Liver (tissue), 9 donors: ENCODE results near the gene CFAP299. TPM values are rescaled to one million over a fixed set of nuclear protein-coding genes. Genes with fewer than 3 reads are reported as not detected.

Experiments
- DNase-seq: peaks from one replicate; pipeline ENCODE4 v3.0.0-alpha.2; 2017; ENCODE audit warnings: low spot score
- H3K27ac ChIP-seq, 2 donors: one replicate each; pipeline ENCODE4 v1.7.0; 2013; ENCODE audit warnings: inconsistent platforms in 2 of 2, low read length in 2 of 2, control low read depth in 1 of 2, low read depth in 1 of 2, mild to moderate bottlenecking in 1 of 2
- H3K27me3 ChIP-seq, 4 donors: one replicate each; pipeline versions ENCODE4 v1.6.1 to v1.7.0; 2013; ENCODE audit warnings: low read length in 3 of 4, inconsistent platforms in 1 of 4, mild to moderate bottlenecking in 1 of 4, moderate library complexity in 1 of 4; ENCODE audit not compliant: control insufficient read depth in 4 of 4, insufficient read depth in 4 of 4
- H3K36me3 ChIP-seq, 4 donors: one replicate each; pipeline versions ENCODE4 v1.6.1 to v1.7.0; 2013; ENCODE audit warnings: low read length in 3 of 4, mild to moderate bottlenecking in 3 of 4, low read depth in 1 of 4, moderate library complexity in 1 of 4; ENCODE audit not compliant: control insufficient read depth in 4 of 4, insufficient read depth in 3 of 4
- H3K4me1 ChIP-seq, 4 donors: one replicate each; pipeline versions ENCODE4 v1.6.1 to v1.7.0; 2013; ENCODE audit warnings: low read length in 3 of 4, mild to moderate bottlenecking in 3 of 4, moderate library complexity in 1 of 4; ENCODE audit not compliant: control insufficient read depth in 4 of 4, insufficient read depth in 4 of 4
- H3K4me3 ChIP-seq, 3 donors: one replicate each; pipeline versions ENCODE4 v1.6.1 to v1.7.0; 2013; ENCODE audit warnings: low read length in 3 of 3, control low read depth in 1 of 3, low read depth in 1 of 3, mild to moderate bottlenecking in 1 of 3
- H3K9ac ChIP-seq, 2 donors: one replicate each; pipeline ENCODE4 v1.7.0; 2013; ENCODE audit warnings: low read length in 2 of 2, mild to moderate bottlenecking in 2 of 2, moderate library complexity in 2 of 2, control low read depth in 1 of 2, low read depth in 1 of 2
- H3K9me3 ChIP-seq, 4 donors: one replicate each; pipeline versions ENCODE4 v1.6.1 to v1.7.0; 2013; ENCODE audit warnings: low read length in 3 of 4; ENCODE audit not compliant: control insufficient read depth in 4 of 4
- EGR1 ChIP-seq, 2 donors: IDR thresholded peaks; 2 replicates each; pipeline ENCODE4 v1.6.1; 2016 to 2018; ENCODE audit warnings: antibody characterized with exemption in 2 of 2, low read depth in 2 of 2
- FOXA1 ChIP-seq: IDR thresholded peaks from 2 replicates; pipeline ENCODE4 v1.6.1; 2016; ENCODE audit warnings: antibody characterized with exemption
- FOXA2 ChIP-seq: IDR thresholded peaks from 2 replicates; pipeline ENCODE4 v1.6.1; 2016; ENCODE audit warnings: antibody characterized with exemption
- GABPA ChIP-seq, 2 donors: IDR thresholded peaks in 1 of 2; conservative IDR thresholded peaks in 1 of 2; 2 replicates each; pipeline ENCODE4 v1.6.1; 2016; ENCODE audit warnings: antibody characterized with exemption in 2 of 2, mild to moderate bottlenecking in 1 of 2, moderate library complexity in 1 of 2
- HNF4A ChIP-seq, 2 donors: conservative IDR thresholded peaks; 2 replicates each; pipeline ENCODE4 v1.6.1; 2016; ENCODE audit warnings: antibody characterized with exemption in 2 of 2, mild to moderate bottlenecking in 2 of 2
- JUND ChIP-seq, 2 donors: IDR thresholded peaks; 2 replicates each; pipeline ENCODE4 v1.6.1; 2016; ENCODE audit warnings: antibody characterized with exemption in 2 of 2
- NR2F2 ChIP-seq: IDR thresholded peaks from 2 replicates; pipeline ENCODE4 v1.6.1; 2016; ENCODE audit warnings: antibody characterized with exemption
- RAD21 ChIP-seq, 2 donors: IDR thresholded peaks; 2 replicates each; pipeline ENCODE4 v1.6.1; 2016; ENCODE audit warnings: antibody characterized with exemption in 2 of 2, mild to moderate bottlenecking in 2 of 2
- RXRA ChIP-seq, 2 donors: IDR thresholded peaks; 2 replicates each; pipeline ENCODE4 v1.6.1; 2017 to 2018; ENCODE audit warnings: antibody characterized with exemption in 2 of 2, mild to moderate bottlenecking in 1 of 2
- SP1 ChIP-seq: IDR thresholded peaks from 2 replicates; pipeline ENCODE4 v1.6.1; 2018; ENCODE audit warnings: antibody characterized with exemption, mild to moderate bottlenecking
- WGBS: extraction: QIAGEN DNeasy Blood & Tissue Kit; methylation state at CpG from one replicate; pipeline ENCODE4 v1.1.7; 2013; 5-methylcytosine and 5-hydroxymethylcytosine counted together
- polyA plus RNA-seq, 2 donors: library from polyadenylated mRNA; stranded (reverse) in 1 of 2; unstranded in 1 of 2; fragments of 200-250 nt in 1 of 2; fragments of >200 nt in 1 of 2; fragmentation: Nextera tagmentation in 1 of 2; extraction: Ambion mirVana in 1 of 2; gene quantifications; one replicate each; pipeline versions ENCODE4 v1.2.1 to v1.2.3, GENCODE V29; 2013 to 2015
- total RNA-seq, 2 donors: library from RNA; depleted of rRNA; stranded (reverse); fragments of >200 nt; gene quantifications; one replicate each; pipeline ENCODE4 v1.2.3, GENCODE V29; 2014
- TF ChIP-seq, protein P1 (sequence below): fragments of 150-350 bp; IDR thresholded peaks from 2 replicates; pipeline ENCODE4 v1.5.1; 2017; ENCODE audit warnings: improper control_type of control experiment, low read depth, low read length; ENCODE audit not compliant: missing input control
- TF ChIP-seq, protein P2 (sequence below): IDR thresholded peaks from 2 replicates; pipeline ENCODE4 v1.6.1; 2016; ENCODE audit warnings: antibody characterized with exemption, mild to moderate bottlenecking
- TF ChIP-seq, protein P3 (sequence below): IDR thresholded peaks from 2 replicates; pipeline ENCODE4 v1.6.1; 2016; ENCODE audit warnings: antibody characterized with exemption
- donor health status: healthy.
- donor health status: healthy.
- donor health status: healthy.
- donor health status: healthy.
- donor health status: healthy.

CFAP299 gene
- total and polyA plus RNA-seq, 4 donors: not detected

DNA sequence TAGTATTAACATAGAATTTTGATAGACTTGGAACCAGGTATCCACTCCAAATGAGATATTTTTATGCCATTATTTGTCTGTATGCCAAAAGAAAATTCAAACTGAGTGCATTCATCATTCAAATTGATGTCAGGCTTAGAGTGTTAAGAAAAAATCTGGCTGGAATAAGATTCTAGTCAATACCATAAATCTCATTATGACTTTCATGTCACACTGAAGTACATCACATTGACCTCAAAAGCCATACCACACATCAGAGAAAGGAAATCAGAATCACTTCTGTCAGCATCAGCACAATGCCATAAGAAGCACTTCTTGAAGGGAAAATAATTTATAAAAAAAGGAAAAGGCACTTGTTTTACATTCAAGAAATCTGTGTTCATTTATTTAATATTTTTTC is 575.9 kb downstream of the CFAP299 start:
- no peaks in the 10 kb centered on the region for H3K36me3 ChIP-seq
- TF ChIP-seq HNF4A (conservative IDR thresholded peaks at IDR 0.05) (no peak), EGR1 (IDR thresholded peaks at IDR 0.05; ENCODE audit: low read depth in 2 of 2) (no peak), RAD21 (IDR thresholded peaks at IDR 0.05) (no peak), NR2F2 (no peak), JUND (IDR thresholded peaks at IDR 0.05) (no peak), FOXA1 (no peak), FOXA2 (no peak)
- TF ChIP-seq, protein P1, sequence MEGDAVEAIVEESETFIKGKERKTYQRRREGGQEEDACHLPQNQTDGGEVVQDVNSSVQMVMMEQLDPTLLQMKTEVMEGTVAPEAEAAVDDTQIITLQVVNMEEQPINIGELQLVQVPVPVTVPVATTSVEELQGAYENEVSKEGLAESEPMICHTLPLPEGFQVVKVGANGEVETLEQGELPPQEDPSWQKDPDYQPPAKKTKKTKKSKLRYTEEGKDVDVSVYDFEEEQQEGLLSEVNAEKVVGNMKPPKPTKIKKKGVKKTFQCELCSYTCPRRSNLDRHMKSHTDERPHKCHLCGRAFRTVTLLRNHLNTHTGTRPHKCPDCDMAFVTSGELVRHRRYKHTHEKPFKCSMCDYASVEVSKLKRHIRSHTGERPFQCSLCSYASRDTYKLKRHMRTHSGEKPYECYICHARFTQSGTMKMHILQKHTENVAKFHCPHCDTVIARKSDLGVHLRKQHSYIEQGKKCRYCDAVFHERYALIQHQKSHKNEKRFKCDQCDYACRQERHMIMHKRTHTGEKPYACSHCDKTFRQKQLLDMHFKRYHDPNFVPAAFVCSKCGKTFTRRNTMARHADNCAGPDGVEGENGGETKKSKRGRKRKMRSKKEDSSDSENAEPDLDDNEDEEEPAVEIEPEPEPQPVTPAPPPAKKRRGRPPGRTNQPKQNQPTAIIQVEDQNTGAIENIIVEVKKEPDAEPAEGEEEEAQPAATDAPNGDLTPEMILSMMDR: no peak
- TF ChIP-seq, protein P2, sequence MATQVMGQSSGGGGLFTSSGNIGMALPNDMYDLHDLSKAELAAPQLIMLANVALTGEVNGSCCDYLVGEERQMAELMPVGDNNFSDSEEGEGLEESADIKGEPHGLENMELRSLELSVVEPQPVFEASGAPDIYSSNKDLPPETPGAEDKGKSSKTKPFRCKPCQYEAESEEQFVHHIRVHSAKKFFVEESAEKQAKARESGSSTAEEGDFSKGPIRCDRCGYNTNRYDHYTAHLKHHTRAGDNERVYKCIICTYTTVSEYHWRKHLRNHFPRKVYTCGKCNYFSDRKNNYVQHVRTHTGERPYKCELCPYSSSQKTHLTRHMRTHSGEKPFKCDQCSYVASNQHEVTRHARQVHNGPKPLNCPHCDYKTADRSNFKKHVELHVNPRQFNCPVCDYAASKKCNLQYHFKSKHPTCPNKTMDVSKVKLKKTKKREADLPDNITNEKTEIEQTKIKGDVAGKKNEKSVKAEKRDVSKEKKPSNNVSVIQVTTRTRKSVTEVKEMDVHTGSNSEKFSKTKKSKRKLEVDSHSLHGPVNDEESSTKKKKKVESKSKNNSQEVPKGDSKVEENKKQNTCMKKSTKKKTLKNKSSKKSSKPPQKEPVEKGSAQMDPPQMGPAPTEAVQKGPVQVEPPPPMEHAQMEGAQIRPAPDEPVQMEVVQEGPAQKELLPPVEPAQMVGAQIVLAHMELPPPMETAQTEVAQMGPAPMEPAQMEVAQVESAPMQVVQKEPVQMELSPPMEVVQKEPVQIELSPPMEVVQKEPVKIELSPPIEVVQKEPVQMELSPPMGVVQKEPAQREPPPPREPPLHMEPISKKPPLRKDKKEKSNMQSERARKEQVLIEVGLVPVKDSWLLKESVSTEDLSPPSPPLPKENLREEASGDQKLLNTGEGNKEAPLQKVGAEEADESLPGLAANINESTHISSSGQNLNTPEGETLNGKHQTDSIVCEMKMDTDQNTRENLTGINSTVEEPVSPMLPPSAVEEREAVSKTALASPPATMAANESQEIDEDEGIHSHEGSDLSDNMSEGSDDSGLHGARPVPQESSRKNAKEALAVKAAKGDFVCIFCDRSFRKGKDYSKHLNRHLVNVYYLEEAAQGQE: no peak

DNA sequence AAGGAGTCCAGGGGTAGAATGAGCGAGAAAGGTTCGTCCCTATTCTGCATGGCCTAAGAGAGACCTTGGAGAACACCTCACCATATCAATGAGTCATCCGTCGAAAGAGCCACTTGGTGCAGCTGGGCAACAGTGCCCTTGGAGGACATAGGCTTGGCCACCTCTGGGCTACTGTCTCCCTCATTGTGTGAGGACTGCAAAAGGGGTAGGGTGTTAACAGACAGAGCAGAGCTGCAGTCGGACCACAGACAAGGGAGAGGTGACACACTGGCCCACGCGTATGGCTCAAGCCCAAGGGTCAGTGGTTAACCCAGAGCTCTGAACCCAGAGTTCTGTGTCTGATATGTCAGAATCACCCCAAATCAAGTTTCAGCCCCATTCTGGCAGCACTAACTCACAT is 576.8 kb downstream of the CFAP299 start:
- Histone ChIP-seq H3K4me1 (peaks cover 0 to 8% (median 4%) of the 10 kb centered on the region in 4 donors), H3K36me3 (no peaks in the 10 kb centered on the region), H3K9ac (no peak overlapping the region), H3K9me3 (peaks cover 0 to 3% (median under 1%) of the 10 kb centered on the region in 4 donors), H3K27ac (no peak overlapping the region), H3K27me3 (no peaks in the 10 kb centered on the region), H3K4me3 (no peak overlapping the region)
- DNase-seq: no peak
- 89% methylated on average over 7 of the region's 7 CpGs for WGBS
- TF ChIP-seq, protein P3, sequence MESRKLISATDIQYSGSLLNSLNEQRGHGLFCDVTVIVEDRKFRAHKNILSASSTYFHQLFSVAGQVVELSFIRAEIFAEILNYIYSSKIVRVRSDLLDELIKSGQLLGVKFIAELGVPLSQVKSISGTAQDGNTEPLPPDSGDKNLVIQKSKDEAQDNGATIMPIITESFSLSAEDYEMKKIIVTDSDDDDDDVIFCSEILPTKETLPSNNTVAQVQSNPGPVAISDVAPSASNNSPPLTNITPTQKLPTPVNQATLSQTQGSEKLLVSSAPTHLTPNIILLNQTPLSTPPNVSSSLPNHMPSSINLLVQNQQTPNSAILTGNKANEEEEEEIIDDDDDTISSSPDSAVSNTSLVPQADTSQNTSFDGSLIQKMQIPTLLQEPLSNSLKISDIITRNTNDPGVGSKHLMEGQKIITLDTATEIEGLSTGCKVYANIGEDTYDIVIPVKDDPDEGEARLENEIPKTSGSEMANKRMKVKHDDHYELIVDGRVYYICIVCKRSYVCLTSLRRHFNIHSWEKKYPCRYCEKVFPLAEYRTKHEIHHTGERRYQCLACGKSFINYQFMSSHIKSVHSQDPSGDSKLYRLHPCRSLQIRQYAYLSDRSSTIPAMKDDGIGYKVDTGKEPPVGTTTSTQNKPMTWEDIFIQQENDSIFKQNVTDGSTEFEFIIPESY: no peak
- TF ChIP-seq SP1 (no peak), EGR1 (IDR thresholded peaks at IDR 0.05; ENCODE audit: low read depth in 2 of 2) (no peak), NR2F2 (no peak), RXRA (IDR thresholded peaks at IDR 0.05) (no peak), FOXA1 (no peak), GABPA (IDR thresholded peaks at IDR 0.05 in 1 of 2, conservative IDR thresholded peaks at IDR 0.05 in 1 of 2) (no peak)
- TF ChIP-seq, protein P2: no peak

More for the DNA sequence above, 575.9 kb downstream of the CFAP299 start:
- no peak for DNase-seq
- Histone ChIP-seq H3K4me1 (peaks cover 0 to 5% (median 3%) of the 10 kb centered on the region in 4 donors), H3K9ac (no peak overlapping the region), H3K27me3 (no peaks in the 10 kb centered on the region), H3K4me3 (no peak overlapping the region), H3K9me3 (peaks cover 0 to 7% (median 3%) of the 10 kb centered on the region in 4 donors), H3K27ac (no peak overlapping the region)
